Activated CD8-positive, alpha-beta T cell treated with anti-CD3 and anti-CD28 coated beads, Interleukin-2, amount 10 ng/mL, durations not matched to agents 7 days and 5 days (primary cell): ENCODE results near the gene PRKCA. TPM values are rescaled to one million over a fixed set of nuclear protein-coding genes. Genes with fewer than 3 reads are reported as not detected.

Experiments used
- ATAC-seq: fragments of 150-1000 bp; cut with Tn5 transposase; one replicate; pipeline ENCODE4 v1.10.0; 2021; ENCODE audit warnings: moderate library complexity
- CTCF ChIA-PET: fragments of 350-600 bp; sonication (Branson Sonifier 250); formaldehyde crosslinking; loops from one replicate; lab custom pipeline; 2021; ENCODE audit warnings: antibody characterized with exemption; lab: Charles Lee
- POLR2A ChIA-PET: fragments of 350-600 bp; sonication (Branson Sonifier 250); formaldehyde crosslinking; loops from one replicate; lab custom pipeline; 2021; ENCODE audit warnings: antibody characterized with exemption; lab: Charles Lee
- DNase-seq: peaks from one replicate; pipeline ENCODE4 v3.0.0-alpha.2; 2020
- H3K27ac Mint-ChIP-seq: one replicate; pipeline ENCODE4 v1.8.0; 2021; ENCODE audit warnings: mild to moderate bottlenecking, mixed read lengths
- H3K27me3 Mint-ChIP-seq: one replicate; pipeline ENCODE4 v1.8.0; 2021; ENCODE audit warnings: low read depth, mixed read lengths
- H3K36me3 Mint-ChIP-seq: one replicate; pipeline ENCODE4 v1.8.0; 2021; ENCODE audit warnings: low read depth, mixed read lengths
- H3K4me1 Mint-ChIP-seq: one replicate; pipeline ENCODE4 v1.8.0; 2021; ENCODE audit warnings: low read depth, mixed read lengths
- H3K4me3 Mint-ChIP-seq: one replicate; pipeline ENCODE4 v1.8.0; 2021; ENCODE audit warnings: mild to moderate bottlenecking, mixed read lengths
- H3K9me3 Mint-ChIP-seq: one replicate; pipeline ENCODE4 v1.8.0; 2022; ENCODE audit warnings: mixed read lengths; ENCODE audit not compliant: insufficient read depth
- total RNA-seq, 2 experiments: library from RNA; stranded (reverse); gene quantifications; one replicate each; pipeline ENCODE4 v1.2.3, GENCODE V29; 2021

Gene PRKCA
- total RNA-seq, 2 experiments from 2014 or later = 74.1 to 76.9 TPM

DNA sequence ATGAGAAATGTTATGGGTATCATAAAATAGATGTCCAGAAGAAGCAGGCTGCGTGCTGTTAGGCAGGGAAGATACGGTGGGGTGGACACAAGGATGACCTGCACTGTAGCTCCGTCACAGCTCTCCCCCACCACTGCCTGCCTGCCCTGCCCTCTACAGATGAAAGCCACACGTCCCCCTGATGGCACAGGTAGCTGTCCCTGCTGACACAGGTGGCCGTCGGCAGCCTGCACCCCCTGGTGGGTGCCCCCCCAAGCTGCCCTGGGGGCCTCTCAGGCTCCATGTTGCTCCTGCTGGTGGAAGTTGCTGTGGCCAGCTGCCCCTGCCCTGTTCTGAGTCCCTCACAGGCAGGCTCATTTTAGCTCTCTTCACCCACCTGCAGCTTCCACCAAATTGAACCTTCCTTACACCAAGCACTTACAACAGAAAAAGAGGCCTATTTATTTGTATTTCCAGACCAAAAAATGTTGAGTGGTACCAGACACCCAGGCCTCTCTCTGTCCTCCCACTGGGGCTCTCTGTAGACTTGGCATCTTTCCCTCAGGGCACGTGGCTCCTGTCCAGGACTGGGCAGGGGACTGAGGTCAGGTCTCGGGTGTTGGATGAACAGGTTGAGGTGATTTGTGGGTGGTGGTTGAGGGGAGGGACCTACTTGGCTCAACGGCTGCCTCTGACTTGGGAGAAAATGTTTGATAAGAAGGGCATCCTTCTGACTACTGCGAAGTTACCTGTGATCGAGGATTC lies 482.4 kb downstream of the PRKCA start:
- peak overlapping the region; percentile 34 for H3K27ac Mint-ChIP-seq
- ATAC-seq = no peak
- POLR2A ChIA-PET = no interaction called here
- DNase-seq = no peak
- H3K9me3 Mint-ChIP-seq = no peaks in the 10 kb centered on the region
- H3K27me3 Mint-ChIP-seq = no peaks in the 10 kb centered on the region
- no peaks in the 10 kb centered on the region for H3K4me1 Mint-ChIP-seq
- H3K36me3 Mint-ChIP-seq = peaks cover 26% of the 10 kb centered on the region
- CTCF ChIA-PET = no interaction called here
- no peak overlapping the region for H3K4me3 Mint-ChIP-seq

- ChIA-PET POLR2A (no interaction called here), CTCF (no interaction called here)
- DNase-seq = no peak
- no peaks in the 10 kb centered on the region for H3K27me3 Mint-ChIP-seq
- H3K27ac Mint-ChIP-seq = no peak overlapping the region
- peaks cover 28% of the 10 kb centered on the region for H3K36me3 Mint-ChIP-seq
- ATAC-seq = no peak
- H3K4me3 Mint-ChIP-seq = no peak overlapping the region
- H3K9me3 Mint-ChIP-seq = no peaks in the 10 kb centered on the region
- peaks cover 4% of the 10 kb centered on the region for H3K4me1 Mint-ChIP-seq
Observed at GRCh38 chr17:66786107-66786506, 483.7 kb downstream of the PRKCA start.

DNA sequence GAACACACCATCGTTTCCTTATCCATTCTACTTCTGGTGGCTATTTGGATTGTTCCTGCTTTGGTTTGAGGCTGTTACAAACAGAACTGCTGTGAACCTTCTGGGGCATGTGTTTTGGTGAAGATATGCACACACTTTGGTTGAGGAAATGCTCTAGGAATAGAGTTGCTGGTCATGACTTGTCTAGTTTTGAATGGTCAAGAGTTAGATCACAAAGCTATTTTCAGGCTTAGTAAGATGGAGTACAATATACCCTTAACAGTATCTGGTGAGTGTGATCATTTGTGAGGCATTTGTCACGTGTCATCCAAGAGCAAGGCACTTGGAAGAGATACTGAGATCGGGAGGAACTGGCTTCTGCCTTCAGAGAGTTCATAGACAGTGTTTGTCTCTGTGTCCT lies 485.5 kb downstream of the PRKCA start:
- H3K36me3 Mint-ChIP-seq = peaks cover 39% of the 10 kb centered on the region
- no peaks in the 10 kb centered on the region for H3K27me3 Mint-ChIP-seq
- no peak overlapping the region for H3K4me3 Mint-ChIP-seq
- no peak for ATAC-seq
- POLR2A ChIA-PET = no interaction called here
- CTCF ChIA-PET = no interaction called here
- no peaks in the 10 kb centered on the region for H3K9me3 Mint-ChIP-seq
- H3K27ac Mint-ChIP-seq = no peak overlapping the region
- peaks cover 9% of the 10 kb centered on the region for H3K4me1 Mint-ChIP-seq
- no peak for DNase-seq

DNA sequence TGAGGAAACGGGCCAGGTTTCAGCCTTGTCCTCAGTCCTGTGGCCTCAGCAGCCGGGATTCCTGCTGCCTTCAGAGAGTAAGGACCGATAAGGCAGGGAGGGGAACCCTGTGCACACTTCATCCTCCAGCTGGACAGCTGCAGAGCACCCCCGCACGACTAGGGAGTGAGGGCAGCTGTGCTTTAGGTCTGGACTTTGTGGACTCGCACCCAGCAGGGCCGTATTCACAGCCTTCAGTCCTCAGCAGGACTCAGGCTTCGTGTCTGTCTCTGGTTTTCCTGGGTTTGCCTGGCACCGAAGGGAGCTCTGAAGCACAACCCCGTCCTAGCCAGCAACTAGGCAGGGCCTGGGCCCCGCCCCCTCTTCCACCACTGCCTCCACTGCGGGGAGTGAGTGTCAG lies 486.7 kb downstream of the PRKCA start:
- Mint-ChIP-seq H3K4me1 (peaks cover 9% of the 10 kb centered on the region), H3K4me3 (no peak overlapping the region), H3K9me3 (no peaks in the 10 kb centered on the region), H3K27ac (no peak overlapping the region), H3K27me3 (no peaks in the 10 kb centered on the region), H3K36me3 (peaks cover 48% of the 10 kb centered on the region)
- ATAC-seq (no peak), DNase-seq (no peak)
- CTCF ChIA-PET = interaction anchor here (0.6 kb wide), 1 partner anchor 1116 kb away, joined by 4 read pairs; no protein-coding TSS in a partner anchor
- POLR2A ChIA-PET = no interaction called here

DNA sequence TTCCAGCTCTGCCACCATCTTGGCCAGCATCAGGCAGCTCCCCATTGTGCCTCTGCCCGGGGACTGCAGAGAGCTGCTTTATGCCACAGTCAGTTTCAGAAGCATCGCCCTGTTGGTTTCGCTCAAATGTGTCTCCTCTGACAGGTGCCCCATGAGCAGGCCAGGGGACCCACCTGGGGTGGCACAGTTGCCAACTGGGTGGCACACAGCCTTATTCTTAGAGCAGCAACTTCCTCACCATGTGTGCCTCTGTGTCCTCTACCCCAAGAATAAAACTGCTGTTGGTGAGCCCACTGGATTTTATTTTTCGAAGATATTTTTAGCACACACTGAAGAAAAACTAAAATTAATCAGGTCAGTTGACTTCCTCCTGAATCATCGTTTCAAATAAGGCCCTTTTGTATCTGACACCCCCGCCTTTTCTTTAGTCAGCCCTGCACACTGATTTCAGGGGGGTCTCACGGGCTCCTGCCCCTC lies 487.6 kb downstream of the PRKCA start:
- Mint-ChIP-seq H3K27ac (no peak overlapping the region), H3K36me3 (peaks cover 51% of the 10 kb centered on the region), H3K4me3 (no peak overlapping the region), H3K27me3 (no peaks in the 10 kb centered on the region), H3K9me3 (no peaks in the 10 kb centered on the region), H3K4me1 (peaks cover 9% of the 10 kb centered on the region)
- ChIA-PET POLR2A (no interaction called here), CTCF (no interaction called here)
- DNase-seq (no peak), ATAC-seq (no peak)

DNA sequence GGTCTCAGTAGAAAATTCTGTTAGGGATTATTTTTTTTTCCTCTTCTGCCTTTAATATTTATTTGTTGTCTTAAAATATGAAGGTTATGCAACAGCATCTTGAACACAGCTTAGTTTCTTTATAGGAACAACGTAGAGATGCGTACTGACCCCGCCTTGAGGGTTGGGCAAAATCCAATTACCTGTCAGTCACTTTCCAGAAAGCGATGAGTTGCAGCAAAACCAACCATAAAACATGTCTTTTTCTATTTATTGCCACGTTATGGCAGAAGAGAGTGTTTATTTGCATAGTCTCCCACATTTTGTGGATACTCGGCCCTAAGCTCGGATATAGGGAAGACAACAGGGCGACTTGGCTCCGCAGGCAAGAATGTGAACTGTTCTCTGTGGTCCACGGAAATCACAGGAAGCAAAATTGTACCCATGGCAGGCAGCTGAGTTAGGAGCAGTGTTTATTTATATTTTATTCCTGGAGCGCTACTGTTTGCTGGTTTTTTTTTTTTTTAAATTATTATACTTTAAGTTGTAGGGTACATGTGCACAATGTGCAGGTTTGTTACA lies 488.2 kb downstream of the PRKCA start:
- Mint-ChIP-seq H3K27me3 (no peaks in the 10 kb centered on the region), H3K27ac (no peak overlapping the region), H3K4me3 (no peak overlapping the region), H3K36me3 (peaks cover 55% of the 10 kb centered on the region), H3K4me1 (peaks cover 9% of the 10 kb centered on the region), H3K9me3 (no peaks in the 10 kb centered on the region)
- ChIA-PET CTCF (no interaction called here), POLR2A (no interaction called here)
- ATAC-seq = no peak
- no peak for DNase-seq

DNA sequence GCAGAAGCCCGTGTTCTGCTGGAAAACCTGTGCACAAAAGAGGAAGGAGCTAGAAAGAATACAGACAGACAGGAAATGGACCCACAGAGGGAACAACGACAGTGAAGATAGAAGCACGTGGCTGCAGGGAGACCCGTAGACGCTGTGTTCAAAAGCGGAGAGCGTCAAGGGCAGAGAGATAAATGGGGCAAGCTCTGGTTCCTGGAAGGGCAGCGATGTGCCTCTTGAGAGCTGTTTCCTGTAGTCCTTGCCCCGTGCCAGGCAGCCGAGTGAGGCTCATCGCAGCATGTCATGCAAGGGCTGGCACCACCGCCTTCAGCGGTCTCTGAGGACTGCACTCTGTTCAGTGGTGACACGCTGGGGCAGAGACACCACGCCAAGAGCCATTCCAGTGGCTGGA lies 488.9 kb downstream of the PRKCA start:
- Mint-ChIP-seq H3K9me3 (no peaks in the 10 kb centered on the region), H3K27ac (peak overlapping the region; percentile 10), H3K4me3 (no peak overlapping the region)

DNA sequence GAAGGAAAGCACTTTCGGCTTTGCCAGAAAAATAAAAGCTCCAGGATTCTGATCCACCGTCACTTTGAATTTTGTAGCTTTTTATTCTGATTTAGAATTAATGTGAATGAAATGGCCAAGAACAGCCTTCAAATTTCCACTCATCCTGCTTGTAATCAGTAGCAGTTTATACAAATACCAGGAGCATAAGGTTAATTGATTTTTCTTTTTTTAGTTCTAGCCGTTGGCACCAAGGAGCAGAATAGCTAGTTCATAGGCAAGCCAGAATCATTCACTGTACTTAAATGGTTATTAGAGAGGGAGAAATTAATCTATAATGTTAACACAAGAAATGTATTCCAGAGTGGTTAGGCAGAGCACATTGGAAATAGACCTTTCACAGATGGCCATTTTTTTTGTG lies 491.4 kb downstream of the PRKCA start:
- ATAC-seq (no peak), DNase-seq (no peak)
- Mint-ChIP-seq H3K36me3 (peaks cover 63% of the 10 kb centered on the region), H3K9me3 (no peaks in the 10 kb centered on the region), H3K27ac (no peak overlapping the region), H3K4me1 (peaks cover 9% of the 10 kb centered on the region), H3K27me3 (no peaks in the 10 kb centered on the region), H3K4me3 (no peak overlapping the region)
- CTCF ChIA-PET = no interaction called here
- POLR2A ChIA-PET = no interaction called here

More for the DNA sequence above, 488.9 kb downstream of the PRKCA start:
- ChIA-PET CTCF (interaction anchor here (0.7 kb wide), 1 partner anchor 22 kb away, joined by 3 read pairs; no protein-coding TSS in a partner anchor), POLR2A (no interaction called here)
- H3K36me3 Mint-ChIP-seq = peaks cover 63% of the 10 kb centered on the region
- H3K4me1 Mint-ChIP-seq = peaks cover 9% of the 10 kb centered on the region
- no peak for ATAC-seq
- no peaks in the 10 kb centered on the region for H3K27me3 Mint-ChIP-seq
- DNase-seq = no peak

GRCh38 chr17:66795486-66795885 lies 493.1 kb downstream of the PRKCA start:
- ChIA-PET POLR2A (no interaction called here), CTCF (interaction anchor here (1.2 kb wide), 1 partner anchor 10 kb away, joined by 3 read pairs; no protein-coding TSS in a partner anchor)
- Mint-ChIP-seq H3K27ac (no peak overlapping the region), H3K4me3 (no peak overlapping the region), H3K4me1 (peaks cover 9% of the 10 kb centered on the region), H3K9me3 (no peaks in the 10 kb centered on the region), H3K36me3 (peaks cover 62% of the 10 kb centered on the region), H3K27me3 (no peaks in the 10 kb centered on the region)
- DNase-seq = no peak
- ATAC-seq = no peak

DNA sequence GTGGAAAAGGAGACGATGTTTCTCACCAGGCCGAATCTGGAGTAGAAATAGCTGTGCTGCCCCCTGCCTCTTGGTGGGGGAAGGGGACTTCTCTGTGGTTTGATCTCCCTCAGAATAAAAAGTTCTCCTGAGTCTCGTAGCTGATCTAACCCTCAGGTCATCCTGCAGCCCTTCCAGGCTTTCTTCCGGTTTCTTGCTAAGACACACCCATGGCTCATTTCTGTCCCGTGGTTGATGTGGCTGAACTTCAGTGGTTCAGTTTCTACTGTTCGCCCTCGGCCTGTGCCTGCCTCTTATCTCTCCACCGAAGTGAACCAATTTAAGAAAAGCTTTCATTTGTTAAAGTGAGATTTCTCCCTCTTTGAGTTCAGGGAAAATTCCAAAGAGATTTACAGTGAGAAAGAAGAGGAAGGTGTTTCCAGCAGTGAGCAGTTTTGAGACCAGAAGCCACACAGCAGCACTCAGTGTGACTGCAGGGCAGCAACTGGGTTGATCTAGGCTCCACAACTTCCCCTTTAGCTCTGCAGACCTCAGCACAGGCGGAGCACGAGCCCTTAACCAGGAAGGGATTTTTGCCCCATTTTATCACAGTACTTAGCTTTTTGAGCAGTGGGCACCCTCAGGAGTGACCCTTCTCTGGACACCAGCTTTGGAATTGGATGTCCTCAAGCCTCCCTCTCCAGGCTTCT lies 497.6 kb downstream of the PRKCA start:
- ChIA-PET CTCF (no interaction called here), POLR2A (no interaction called here)
- peak overlapping the region; percentile 12 for H3K4me3 Mint-ChIP-seq
- H3K36me3 Mint-ChIP-seq = peaks cover 56% of the 10 kb centered on the region
- H3K27ac Mint-ChIP-seq = peak overlapping the region; percentile 67
- H3K9me3 Mint-ChIP-seq = no peaks in the 10 kb centered on the region
- ATAC-seq = no peak
- no peaks in the 10 kb centered on the region for H3K27me3 Mint-ChIP-seq
- no peaks in the 10 kb centered on the region for H3K4me1 Mint-ChIP-seq
- no peak for DNase-seq

- no peak overlapping the region for H3K4me3 Mint-ChIP-seq
- ChIA-PET CTCF (no interaction called here), POLR2A (no interaction called here)
- no peak overlapping the region for H3K27ac Mint-ChIP-seq
- DNase-seq (no peak), ATAC-seq (no peak)
- H3K4me1 Mint-ChIP-seq = peaks cover 16% of the 10 kb centered on the region
- no peaks in the 10 kb centered on the region for H3K9me3 Mint-ChIP-seq
- peaks cover 38% of the 10 kb centered on the region for H3K36me3 Mint-ChIP-seq
- H3K27me3 Mint-ChIP-seq = no peaks in the 10 kb centered on the region
Observed at GRCh38 chr17:66803474-66803951, 501.1 kb downstream of the PRKCA start.

DNA sequence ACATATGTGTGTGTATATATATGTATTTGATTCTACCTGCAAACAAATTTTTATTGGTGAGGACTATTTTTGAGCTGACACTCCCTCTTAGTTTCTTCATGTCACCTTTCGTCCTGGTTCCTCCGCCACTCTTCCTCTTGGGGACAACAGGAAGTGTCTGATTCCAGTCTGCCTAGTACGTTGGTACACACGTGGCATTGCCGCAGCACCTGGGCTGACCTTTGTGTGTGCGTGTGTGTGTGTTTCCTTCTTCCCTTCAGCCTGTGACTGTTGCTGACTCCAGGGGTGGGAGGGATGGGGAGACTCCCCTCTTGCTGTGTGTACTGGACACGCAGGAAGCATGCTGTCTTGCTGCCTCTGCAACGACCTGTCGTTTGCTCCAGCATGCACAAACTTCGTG lies 503.2 kb downstream of the PRKCA start:
- Mint-ChIP-seq H3K36me3 (peaks cover 33% of the 10 kb centered on the region), H3K4me1 (peaks cover 16% of the 10 kb centered on the region), H3K27ac (peak overlapping the region; percentile 14), H3K27me3 (no peaks in the 10 kb centered on the region), H3K4me3 (no peak overlapping the region), H3K9me3 (no peaks in the 10 kb centered on the region)
- ChIA-PET POLR2A (no interaction called here), CTCF (interaction anchor here (1.0 kb wide), 1 partner anchor 9 kb away, joined by 3 read pairs; no protein-coding TSS in a partner anchor)
- ATAC-seq (no peak), DNase-seq (no peak)
